GM11168 (cell line): ENCODE data around the gene DOCK3.
"Not testable (repeated sequence)": the region's sequence is repeated elsewhere in the genome, so short reads cannot be mapped to it uniquely, and the experiment has no call there.

Experiments
- in situ Hi-C: fragments of 300-500 bp; cut with MboI; formaldehyde crosslinking; loops from one replicate; pipeline ENCODE4 v1.12.0; 2022; ENCODE audit warnings: low sequenced_read_pairs; ENCODE audit not compliant: unreplicated experiment

The DOCK3 gene

DNA sequence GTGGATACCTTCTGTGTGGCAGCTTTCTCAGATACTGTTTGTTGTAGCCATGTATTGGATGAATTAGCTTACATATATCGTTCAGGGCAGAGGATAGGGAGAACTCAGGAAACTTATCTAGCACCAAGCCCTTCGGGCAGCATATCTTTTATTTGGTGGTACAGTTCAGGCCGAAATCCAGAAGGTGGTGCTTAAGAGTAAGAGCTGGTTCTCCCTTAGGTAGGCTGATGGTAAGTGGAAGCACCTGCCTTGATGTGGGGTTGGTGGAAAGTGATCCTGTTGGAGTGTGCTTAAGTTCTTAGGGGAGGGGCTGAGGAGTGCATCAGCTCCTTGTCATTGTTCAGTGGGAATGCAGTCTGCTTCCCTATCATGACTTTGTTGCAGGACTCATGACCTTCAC, 187.5 kb downstream of the DOCK3 start:
- in situ Hi-C loops: no loop called here

DNA sequence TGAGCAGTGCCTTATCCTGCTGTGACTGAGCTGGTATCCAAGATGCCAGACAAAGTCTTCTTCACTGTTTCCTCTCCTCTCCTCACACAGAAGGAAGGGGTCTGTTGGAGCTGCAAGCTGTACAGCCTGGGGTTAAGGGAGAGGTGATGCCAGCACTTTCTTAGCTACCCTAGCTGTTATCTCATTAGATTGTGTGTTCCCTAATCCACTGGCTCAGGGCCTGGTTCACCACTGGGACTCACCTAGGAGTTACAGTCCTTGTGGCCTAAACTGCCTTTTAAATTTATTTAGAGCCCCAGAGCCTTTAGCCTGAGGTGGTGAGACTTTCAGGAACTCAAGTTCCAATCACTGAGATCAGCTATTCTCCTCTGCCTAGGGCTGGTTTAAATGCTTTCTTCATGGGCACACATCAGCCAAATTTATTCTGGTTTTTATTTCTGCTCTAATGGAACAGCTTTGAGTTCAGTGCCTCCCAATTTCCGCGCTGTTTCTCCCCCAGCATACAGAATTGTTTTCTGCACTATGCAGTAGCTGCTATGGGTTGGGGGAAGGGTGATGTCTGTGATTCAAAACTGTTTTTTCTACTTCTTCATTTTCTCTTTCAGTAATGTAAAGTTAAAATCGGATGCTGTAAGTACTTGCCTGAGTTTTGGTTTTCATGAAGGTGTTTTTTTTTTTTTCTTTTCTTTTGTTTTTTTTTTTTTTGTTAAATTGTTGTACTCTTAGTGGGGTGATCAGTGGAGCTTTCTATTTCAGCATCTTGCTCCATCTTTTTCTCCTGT, 198.8 kb downstream of the DOCK3 start:
- in situ Hi-C loops: no loop called here

DNA sequence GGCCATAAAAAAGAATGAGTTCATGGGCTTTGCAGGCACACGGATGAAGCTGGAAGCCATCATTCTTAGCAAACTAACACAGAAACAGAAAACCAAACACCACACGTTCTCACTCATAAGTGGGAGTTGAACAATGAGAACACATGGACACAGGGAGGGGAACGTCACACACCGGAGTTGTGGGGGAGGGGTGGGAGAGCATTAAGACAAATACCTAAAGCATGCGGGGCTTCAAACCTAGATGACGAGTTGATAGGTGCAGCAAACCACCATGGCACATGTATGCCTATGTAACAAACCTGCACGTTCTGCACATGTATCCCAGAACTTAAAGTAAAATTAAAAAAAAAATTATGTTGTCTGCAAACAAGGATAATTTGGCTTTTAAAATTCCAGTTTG, 200.1 kb downstream of the DOCK3 start:
- in situ Hi-C loops: not testable (repeated sequence)

DNA sequence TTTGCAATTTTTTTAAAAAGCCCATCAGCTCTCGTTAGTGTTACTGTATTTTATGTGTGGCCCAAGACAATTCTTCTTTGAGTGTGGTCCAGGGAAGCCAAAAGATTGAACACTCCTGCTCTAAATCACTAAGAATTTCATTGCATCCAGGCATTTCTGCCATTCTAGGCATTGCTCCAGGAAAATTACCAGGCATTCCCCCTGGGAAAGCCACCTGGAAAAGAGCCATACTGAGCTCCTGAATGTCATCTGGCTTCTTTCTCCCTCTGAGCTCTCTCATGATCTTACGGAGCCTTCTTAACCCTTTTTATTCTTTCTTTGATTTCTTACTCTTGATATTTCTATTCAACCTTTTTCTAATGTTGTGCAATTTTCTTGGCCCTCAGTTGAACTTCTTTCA, 202.2 kb downstream of the DOCK3 start:
- in situ Hi-C loops: no loop called here

DNA sequence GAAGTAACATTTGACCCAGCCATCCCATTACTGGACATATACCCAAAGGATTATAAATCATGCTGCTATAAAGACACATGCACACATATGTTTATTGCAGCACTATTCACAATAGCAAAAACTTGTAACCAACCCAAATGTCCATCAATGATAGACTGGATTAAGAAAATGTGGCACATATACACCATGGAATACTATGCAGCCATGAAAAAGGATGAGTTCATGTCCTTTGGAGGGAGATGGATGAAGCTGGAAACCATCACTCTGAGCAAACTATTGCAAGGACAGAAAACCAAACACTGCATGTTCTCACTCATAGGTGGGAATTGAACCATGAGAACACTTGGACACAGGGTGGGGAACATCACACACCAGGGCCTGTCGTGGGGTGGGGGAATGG, 208.0 kb downstream of the DOCK3 start:
- in situ Hi-C loops: not testable (repeated sequence)

DNA sequence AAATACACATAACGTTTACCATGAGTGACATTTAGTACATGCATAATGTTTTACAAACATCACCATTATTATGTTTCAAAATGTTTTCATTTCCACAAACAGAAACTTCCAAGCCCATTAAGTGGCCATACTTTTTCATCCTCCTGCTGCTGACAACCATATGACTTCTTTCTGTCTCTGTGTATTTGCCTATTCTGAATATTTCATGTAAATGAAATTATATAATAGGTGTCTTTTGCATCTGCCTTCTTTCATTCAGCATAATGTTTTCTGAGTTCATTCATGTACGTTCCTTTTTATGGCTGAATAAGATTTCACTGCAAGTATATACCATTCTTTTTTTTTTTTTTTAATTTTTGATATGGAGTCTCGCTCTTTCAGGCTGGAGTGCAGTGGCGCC, 209.0 kb downstream of the DOCK3 start:
- in situ Hi-C loops: no loop called here

DNA sequence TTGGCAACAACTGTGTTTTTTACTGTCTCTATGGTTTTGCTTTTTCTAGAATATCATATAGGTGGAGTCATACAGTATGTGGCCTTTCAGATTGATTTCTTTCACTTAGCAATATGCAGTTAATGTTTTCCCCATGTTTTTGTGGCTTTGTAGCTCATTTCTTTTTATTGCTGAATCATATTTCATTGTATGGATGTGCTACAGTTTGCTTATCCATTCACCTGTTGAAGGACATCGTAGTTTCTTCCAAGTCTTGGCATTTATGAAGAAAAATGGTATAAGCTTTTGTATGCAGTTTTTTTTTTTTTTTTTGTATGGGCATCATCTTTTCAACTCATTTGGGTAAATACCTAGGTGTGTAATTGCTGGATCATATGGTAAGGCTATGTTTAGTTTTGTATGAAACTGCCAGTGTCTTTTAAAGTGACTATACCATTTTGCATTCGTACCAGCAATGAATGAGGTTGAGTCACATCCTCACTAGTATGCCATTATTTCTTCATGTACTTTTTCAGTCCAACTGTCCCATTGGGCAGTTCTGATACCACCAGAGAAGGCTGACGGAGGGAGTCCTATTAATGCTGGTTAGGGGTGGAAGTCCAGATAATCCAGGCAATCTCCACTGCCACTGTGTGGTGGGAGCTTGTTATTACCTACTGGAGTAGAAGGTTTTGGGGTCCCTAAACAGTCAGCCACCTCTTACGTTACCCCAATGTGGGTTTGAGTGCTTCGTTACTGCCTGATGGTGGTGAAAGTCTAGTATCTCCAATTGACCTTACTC, 210.5 kb downstream of the DOCK3 start:
- in situ Hi-C loops: no loop called here

DNA sequence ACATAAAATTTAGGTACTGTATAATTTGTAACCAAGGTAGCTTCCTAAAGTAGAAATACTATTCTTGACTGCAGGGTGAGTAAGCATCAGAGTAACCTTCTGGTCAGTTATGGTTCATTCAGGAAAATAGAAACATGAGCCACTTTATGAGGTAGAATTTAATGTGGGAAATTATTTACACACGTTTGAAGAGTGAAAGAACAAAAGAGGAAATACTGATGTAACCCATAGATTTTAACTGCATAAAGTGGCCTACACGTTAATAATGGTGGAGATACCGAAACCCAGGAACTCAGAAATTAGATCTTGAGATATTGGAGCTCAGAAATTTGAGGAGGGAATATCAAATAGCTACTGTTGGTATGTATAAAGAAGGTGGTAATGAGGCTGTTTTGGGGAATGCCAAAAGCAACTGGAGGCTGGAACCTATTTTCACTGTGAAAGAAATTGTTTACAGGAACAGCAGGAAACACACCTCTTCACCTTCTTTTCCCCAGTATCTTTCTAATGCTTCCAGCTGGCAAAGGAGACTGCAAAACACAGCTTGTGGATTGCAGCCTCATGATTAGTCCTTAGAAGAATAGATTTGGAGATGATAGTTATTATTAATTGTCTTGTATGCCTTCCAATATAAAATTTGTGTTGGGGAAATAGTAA, 216.1 kb downstream of the DOCK3 start:
- in situ Hi-C loops: no loop called here

DNA sequence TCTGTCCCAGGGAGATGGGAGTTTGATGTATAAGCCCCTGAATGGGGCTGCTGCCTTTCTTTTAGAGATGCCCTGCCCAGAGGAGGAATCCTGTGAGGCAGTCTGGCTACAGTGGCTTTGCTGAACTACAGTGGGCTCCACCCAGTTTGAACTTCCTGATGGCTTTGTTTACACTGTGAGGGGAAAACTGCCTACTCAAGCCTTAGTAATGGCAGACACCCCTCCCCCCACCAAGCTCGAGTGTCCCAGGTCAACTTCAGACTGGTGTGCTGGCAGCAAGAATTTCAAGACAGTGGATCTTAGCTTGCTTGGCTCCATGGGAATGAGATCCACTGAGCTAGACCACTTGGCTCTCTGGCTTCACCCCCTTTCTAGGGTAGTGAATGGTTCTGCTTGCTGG, 226.4 kb downstream of the DOCK3 start:
- in situ Hi-C loops: not testable (repeated sequence)

DNA sequence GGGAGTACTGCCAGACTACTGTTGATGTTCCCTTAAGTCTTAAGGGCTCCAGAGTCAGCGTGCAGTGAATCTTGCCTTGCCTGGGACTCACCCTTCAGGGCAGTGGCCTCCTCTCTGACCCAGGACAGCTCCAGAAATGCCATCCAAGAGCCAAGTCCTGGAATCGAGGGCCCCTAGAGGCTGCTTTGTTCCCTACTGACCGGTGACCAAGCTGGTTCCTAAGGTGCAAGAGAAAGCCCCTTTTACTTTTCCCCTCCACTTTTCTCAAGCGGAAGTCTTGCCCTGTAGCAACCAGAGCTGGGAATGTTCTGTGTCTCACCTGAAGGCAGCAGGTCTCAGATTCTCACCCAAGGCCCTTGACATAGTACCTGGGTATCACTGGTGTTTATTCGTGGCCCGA, 238.0 kb downstream of the DOCK3 start:
- in situ Hi-C loops: no loop called here

DNA sequence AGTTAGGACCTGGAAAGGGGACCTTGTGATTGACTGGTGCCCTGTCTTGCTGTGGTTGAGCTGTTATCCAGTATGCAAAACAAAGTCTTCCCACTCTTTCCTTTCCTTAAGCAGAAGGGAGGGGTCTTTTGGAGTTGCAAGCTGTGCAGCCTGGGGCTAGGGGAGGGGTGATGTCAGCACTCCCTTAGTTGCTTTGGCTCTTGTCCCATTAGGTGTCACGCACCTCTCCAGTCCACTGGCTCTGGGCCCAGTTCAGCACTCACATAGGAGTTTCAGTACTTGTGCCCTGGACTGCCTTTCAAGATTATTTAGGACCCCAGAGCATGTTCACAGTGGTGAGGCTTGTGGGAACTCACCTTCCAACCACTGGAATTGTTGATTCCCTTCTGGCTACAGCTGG, 238.5 kb downstream of the DOCK3 start:
- in situ Hi-C loops: no loop called here

DNA sequence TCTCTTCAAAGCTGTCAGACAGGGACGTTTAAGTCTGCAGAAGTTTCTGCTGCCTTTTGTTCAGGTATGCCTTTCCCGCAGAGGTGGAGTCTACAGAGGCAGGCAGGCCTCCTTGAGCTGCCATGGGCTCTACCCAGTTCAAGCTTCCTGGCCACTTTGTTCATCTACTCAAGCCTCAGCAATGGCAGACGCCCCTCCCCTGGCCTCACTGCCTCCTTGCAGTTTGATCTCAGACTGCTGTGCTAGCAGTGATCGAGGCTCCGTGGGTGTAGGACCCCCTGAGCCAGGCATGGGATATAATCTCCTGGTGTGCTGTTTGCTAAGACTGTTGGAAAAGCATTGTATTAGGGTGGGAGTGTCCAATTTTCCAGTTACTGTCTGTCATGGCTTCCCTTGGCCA, 247.3 kb downstream of the DOCK3 start:
- in situ Hi-C loops: not testable (repeated sequence)

DNA sequence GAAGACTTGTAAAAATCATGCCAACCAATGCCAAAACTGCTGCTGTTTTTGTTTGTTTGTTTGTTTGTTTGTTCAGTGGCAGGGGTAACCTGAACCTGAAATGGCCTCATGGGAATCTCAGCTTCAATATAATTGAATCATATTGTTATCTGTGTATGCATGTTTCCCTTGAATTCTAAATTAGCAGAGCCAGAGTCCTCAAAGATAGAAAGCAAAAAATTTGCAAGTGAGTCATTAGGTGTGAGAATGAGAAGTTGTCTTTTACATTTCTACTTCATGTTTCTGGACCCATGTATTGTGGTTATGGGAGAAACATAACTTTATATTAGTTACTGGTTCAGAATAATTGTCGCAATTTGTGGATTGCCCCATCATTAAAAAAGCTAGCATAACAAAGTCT, 249.2 kb downstream of the DOCK3 start:
- in situ Hi-C loops: no loop called here

DNA sequence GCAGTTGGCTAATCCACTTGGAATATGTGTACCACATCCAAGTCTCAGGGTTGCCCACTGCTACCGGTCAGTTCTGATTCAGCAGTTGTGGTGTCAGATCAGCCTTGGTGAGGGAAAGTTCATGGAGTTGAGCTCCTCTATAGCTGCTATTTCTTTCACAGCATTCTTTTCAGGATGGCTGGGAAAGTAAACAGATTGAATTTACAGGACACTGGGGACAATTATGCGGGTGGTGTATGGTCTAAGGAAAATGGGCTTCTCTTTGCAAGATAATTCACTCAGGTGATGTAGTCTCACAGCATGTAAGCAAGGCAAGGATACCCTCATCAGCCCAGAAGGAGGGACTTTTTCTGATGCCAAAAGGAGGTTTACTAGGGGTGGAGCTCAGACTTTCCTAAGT, 249.9 kb downstream of the DOCK3 start:
- in situ Hi-C loops: no loop called here

DNA sequence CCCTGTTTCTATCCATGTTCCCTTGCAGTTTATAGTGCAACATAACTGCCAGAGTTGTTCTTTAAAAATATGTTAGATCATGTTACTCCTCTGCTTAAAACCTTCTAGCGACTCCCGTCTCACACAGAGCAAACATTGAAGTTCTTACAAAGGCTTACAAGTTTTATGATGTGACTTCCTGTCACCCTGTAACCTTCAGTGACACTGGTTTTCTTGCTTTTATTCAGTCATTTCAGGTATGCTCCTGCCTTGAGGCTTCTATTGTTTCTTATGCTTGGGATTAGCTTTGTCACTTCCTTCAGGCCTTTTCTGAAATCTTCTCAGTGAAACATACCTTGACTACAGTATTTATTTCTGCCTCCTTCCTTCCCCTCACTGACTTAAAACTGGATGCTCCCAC, 252.1 kb downstream of the DOCK3 start:
- in situ Hi-C loops: no loop called here

DNA sequence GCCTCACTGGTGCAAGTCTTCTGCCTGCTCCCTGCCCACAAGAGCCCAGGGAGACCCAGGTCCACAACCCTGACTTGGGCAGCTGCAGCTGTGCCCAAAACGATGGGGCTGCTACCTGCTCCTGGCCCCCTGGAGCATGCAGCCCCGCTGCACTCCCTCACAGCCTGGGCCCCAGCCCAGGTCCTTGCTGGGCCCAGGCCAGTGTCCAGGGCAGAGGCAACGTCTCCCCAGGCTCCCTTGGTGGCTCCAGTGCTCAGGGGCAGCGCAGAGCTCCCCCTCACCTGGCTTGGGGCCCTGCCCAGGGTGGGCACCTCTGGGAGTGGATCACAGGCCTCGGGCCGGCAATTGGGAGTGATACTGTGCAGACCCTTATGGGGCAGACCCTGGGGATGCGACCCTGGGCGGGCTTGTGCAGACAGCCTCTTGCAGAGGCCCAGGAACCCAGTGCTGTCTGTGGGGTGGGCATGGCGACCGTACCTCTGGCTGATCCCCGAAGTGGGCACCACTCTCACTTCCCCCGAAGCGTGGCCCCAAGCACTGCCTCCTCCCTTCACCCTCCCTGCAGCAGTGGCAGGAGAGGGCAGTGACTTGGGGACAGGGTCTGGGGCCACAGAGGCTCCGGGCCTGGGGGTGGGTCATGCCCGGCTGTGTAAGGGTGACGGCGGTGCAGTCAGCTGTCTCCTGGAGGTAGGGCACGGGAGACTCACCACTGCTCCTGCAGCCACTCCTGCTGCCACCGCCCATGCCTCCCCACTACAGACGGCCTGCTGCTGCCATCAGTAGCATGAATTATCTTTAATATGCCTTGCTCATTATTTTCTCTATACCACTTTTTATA, 255.9 kb downstream of the DOCK3 start:
- in situ Hi-C loops: no loop called here

DNA sequence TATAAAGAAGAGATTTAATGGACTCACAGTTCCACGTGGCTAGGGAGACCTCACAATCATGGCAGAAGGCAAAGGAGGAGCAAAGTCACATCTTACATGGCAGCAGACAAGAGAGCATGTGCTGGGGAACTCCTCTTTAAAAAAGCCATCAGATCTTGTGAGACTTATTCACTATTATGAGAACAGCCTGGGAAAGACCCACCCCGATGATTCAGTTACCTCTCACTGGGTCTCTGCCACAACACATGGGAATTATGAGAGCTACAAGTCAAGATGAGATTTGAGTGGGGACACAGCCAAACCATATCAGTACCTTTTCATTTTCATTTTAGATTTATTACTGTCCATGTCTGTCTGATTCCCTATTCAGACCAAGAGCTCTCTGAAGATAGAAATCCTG, 258.2 kb downstream of the DOCK3 start:
- in situ Hi-C loops: not testable (repeated sequence)

DNA sequence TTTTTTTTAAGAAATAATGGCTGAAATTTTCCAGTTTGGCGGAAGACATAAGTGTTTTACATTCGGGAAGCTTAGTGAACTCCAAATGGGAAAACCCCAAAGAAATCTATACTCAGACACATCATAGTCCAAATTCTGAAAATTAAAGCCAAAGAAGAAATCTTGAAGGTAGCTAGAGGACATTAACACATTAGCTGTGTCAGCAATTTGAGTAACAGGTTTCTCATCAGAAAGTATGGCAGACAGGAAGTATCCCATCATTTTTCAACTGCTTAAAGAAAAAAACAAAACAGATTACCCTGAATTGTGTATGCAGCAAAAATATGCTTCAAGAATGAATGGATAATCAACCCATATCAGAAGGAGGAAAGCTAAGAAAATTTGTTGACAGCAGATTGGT, 261.7 kb downstream of the DOCK3 start:
- in situ Hi-C loops: no loop called here

DNA sequence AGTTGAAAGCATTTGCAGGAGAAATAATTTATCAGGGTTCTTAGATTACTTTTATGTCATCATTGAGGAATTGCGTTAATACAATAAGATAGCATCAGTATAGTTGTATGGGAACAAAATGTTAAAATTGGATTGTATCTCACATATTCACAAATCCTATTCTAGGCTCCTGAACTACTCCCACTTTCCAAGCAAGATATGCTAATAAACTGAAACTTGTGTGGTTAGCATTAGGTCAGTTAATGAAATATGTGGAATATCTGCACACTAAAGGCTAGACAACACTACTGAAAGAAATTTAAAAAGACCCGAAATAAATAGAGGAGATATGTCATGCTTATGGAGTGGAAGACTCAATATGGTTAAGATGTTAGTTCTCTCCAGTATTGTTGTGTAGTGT, 272.7 kb downstream of the DOCK3 start:
- in situ Hi-C loops: no loop called here

DNA sequence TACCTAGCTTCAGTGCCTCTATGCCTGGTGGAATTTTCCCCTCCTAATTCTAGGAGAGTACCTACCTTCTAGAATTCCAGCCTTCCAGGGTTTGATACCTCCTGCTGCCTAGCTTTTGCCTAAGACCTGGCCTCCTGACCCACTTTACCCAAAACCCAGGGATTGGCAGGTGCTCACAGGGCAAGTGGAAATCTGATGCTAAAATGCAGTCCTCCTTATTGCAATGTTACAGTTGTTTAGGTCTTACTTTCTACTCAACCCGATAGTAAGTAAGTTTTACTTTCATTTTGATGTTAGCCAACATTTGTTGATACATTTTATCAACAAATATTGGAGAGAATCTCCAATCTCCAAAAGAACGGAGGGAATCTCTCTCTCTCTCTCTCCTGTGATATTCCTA, 275.9 kb downstream of the DOCK3 start:
- in situ Hi-C loops: no loop called here
